ENCODE data around the gene SETD2.

GRCh38 chr3:47036145-47036544 is 127.8 kb downstream of the SETD2 start:
- no peak for TF ChIP-seq CTCF (IDR thresholded peaks at IDR 0.05; ENCODE audit: low read depth, low read length)
- no peak for TF ChIP-seq POLR2A (IDR thresholded peaks at IDR 0.05; ENCODE audit: extremely low read depth, insufficient read length)

All from NB4 (cell line).